ENCODE data around the gene PPP1R18. TPM values are rescaled to one million over a fixed set of nuclear protein-coding genes. Genes with fewer than 3 reads are reported as not detected.

Gene PPP1R18
- total and polyA plus RNA-seq, 9 of the 15 experiments (the other 6 are each of a cell fraction or from before 2014, with no cell fraction given): 12.0 to 99.2 (median 42.6) TPM

GRCh38 chr6:30646450-30647241 is 39.8 kb downstream of the PPP1R18 start, which contains the start of gene C6orf136 (continued):
- TF ChIP-seq XRCC5 (IDR thresholded peaks at IDR 0.05; ENCODE audit: low read depth, low read length): peak; percentile 80
- TF ChIP-seq SIN3A (IDR thresholded peaks at IDR 0.05; ENCODE audit: borderline replicate concordance in 2 of 2, control insufficient read depth in 1 of 2, low read depth in 2 of 2, low read length in 2 of 2): peak in 1 of 2 experiments; percentile 57; a peak in 1 of 4 replicates
- no peak for TF ChIP-seq ZFP30 (CRISPR knock-in tag; IDR thresholded peaks at IDR 0.05; ENCODE audit: borderline replicate concordance)
- no peak for TF ChIP-seq MYC (IDR thresholded peaks at IDR 0.05; ENCODE audit: low read depth, low read length)
- no peak for TF ChIP-seq MYC (CRISPR knock-in tag; IDR thresholded peaks at IDR 0.05; ENCODE audit: borderline replicate concordance, low read depth)
- TF ChIP-seq HSF4 (CRISPR knock-in tag; IDR thresholded peaks at IDR 0.05; ENCODE audit: borderline replicate concordance): no peak
- TF ChIP-seq DDX20 (tag; IDR thresholded peaks at IDR 0.05; ENCODE audit: low read depth): no peak
- no peak for TF ChIP-seq ID3 (CRISPR knock-in tag; IDR thresholded peaks at IDR 0.05)
- no peak for TF ChIP-seq ID3 (tag; IDR thresholded peaks at IDR 0.05)
- no peak for TF ChIP-seq GMEB1 (CRISPR knock-in tag; IDR thresholded peaks at IDR 0.05)
- no peak for TF ChIP-seq ZHX1 (conservative IDR thresholded peaks at IDR 0.05; ENCODE audit: low read length)
- no peak for TF ChIP-seq ELF4 (CRISPR knock-in tag; IDR thresholded peaks at IDR 0.05)
- peak; percentile 66 for TF ChIP-seq ZKSCAN1 (IDR thresholded peaks at IDR 0.05; ENCODE audit: low read depth, low read length)
- no peak for TF ChIP-seq ZNF354B (CRISPR knock-in tag; IDR thresholded peaks at IDR 0.05)
- TF ChIP-seq TAF9B (IDR thresholded peaks at IDR 0.05; ENCODE audit: partially characterized antibody): no peak
- no peak for TF ChIP-seq ARHGAP35 (IDR thresholded peaks at IDR 0.05; ENCODE audit: partially characterized antibody)
- no peak for TF ChIP-seq BMI1 (IDR thresholded peaks at IDR 0.05; ENCODE audit: low read length)
- no peak for TF ChIP-seq POLR2H (tag; IDR thresholded peaks at IDR 0.05; ENCODE audit: low read depth)
- TF ChIP-seq NFXL1 (CRISPR knock-in tag; IDR thresholded peaks at IDR 0.05): no peak
- no peak for TF ChIP-seq RBFOX2 (IDR thresholded peaks at IDR 0.05; ENCODE audit: low read depth, low read length)
- 0 out of 2 replicates have a peak, but pooled peaks have one; percentile 23 for TF ChIP-seq MYNN (IDR thresholded peaks at IDR 0.05)
- no peak for TF ChIP-seq MYNN (CRISPR knock-in tag; IDR thresholded peaks at IDR 0.05)
- no peak for TF ChIP-seq CTCF (IDR thresholded peaks at IDR 0.05 in 2 of 3, conservative IDR thresholded peaks at IDR 0.05 in 1 of 3; ENCODE audit: insufficient read depth in 2 of 3, low read depth in 1 of 3, low read length in 3 of 3)
